ENCODE measurements around the gene DEAF1. TPM values are rescaled to one million over a fixed set of nuclear protein-coding genes. Genes with fewer than 3 reads are reported as not detected.
A peak's percentile ranks its signal among the peaks of the same experiment; 100 is the strongest.

DEAF1 gene
- total RNA-seq, 1 donor from 2014 or later = 39.8 TPM

DNA sequence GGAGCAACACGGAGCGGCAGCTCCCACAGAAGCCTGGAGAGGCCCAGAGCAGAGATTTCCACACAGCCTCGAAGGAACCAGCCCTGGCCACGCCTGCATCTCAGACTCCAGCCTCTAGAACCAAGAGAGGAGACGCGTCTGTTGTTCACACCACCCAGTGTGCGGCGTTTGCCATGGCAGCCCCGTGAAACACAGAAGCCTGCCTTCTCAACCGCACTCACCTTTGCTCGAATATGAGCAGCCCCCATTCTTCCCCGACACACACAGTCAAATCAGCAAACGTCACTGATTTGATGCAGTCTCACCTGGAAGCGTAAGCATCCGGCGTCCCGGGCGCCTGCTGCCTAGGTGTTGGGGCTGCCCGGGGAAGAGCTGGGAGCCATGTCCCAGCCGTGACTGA, 38.0 kb upstream of the DEAF1 start:
- no peaks in the 10 kb centered on the region for H3K9me3 Mint-ChIP-seq
- POLR2A ChIA-PET = no interaction called here
- H3K36me3 Mint-ChIP-seq (ENCODE audit: low read depth) = no peaks in the 10 kb centered on the region
- TF ChIP-seq, protein P1, sequence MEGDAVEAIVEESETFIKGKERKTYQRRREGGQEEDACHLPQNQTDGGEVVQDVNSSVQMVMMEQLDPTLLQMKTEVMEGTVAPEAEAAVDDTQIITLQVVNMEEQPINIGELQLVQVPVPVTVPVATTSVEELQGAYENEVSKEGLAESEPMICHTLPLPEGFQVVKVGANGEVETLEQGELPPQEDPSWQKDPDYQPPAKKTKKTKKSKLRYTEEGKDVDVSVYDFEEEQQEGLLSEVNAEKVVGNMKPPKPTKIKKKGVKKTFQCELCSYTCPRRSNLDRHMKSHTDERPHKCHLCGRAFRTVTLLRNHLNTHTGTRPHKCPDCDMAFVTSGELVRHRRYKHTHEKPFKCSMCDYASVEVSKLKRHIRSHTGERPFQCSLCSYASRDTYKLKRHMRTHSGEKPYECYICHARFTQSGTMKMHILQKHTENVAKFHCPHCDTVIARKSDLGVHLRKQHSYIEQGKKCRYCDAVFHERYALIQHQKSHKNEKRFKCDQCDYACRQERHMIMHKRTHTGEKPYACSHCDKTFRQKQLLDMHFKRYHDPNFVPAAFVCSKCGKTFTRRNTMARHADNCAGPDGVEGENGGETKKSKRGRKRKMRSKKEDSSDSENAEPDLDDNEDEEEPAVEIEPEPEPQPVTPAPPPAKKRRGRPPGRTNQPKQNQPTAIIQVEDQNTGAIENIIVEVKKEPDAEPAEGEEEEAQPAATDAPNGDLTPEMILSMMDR (IDR thresholded peaks at IDR 0.05) = no peak
- intact Hi-C loops (cut with micrococcal nuclease) = no loop called here
- no peak overlapping the region for H3K4me3 Mint-ChIP-seq
- H3K4me1 Mint-ChIP-seq = peaks cover 10% of the 10 kb centered on the region
- peaks cover 16% of the 10 kb centered on the region for H3K27me3 Mint-ChIP-seq
- no peak overlapping the region for H3K27ac Mint-ChIP-seq
- DNase-seq = no peak
- ATAC-seq (ENCODE audit: low read depth) = no peak
- CTCF ChIA-PET = no interaction called here

DNA sequence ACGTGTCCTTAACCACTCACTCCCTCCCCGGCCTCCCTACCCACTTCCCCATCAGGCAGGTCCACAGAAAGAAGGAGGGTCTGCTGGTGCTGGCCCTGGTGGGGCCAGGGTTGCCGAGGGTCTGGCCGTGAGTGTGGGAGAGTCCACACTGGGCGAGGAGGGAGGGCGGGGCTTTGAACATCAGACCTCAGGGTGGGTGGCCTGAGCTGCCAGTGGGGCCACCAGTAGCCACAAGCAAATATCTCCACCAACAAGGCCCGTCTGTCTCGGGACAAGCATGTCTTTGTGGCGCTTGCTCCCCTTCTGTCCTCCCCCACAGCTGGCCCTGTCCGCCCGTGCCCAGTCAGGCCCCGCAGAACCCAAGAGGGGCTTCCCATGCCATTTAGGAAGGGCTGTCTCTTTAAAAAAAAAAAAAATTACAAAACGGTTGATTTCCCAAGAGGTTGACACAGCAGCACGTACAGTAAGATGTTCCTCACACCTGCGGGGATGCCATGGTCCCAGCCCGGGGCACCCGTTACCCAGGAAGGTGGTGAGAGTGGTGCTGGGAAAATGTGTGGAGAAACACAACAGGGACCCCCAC, 34.6 kb upstream of the DEAF1 start:
- Mint-ChIP-seq H3K27ac (no peak overlapping the region), H3K4me1 (peaks cover 4% of the 10 kb centered on the region)
- POLR2A ChIA-PET = no interaction called here

GRCh38 chr11:728901-729491, 34.0 kb upstream of the DEAF1 start:
- peaks cover 4% of the 10 kb centered on the region for H3K27me3 Mint-ChIP-seq
- no peak overlapping the region for H3K27ac Mint-ChIP-seq
- no peak overlapping the region for H3K4me3 Mint-ChIP-seq
- intact Hi-C loops (cut with micrococcal nuclease) = loop anchor here (1.0 to 5.0 kb wide), 5 partner anchors 18 to 174 kb away; partner anchors contain the start of genes IRF7 and TALDO1
- H3K4me1 Mint-ChIP-seq = peaks cover 4% of the 10 kb centered on the region
- ATAC-seq (ENCODE audit: low read depth) = no peak
- ChIA-PET CTCF (interaction anchor here (0.8 to 8.8 kb wide), 3 partner anchors 19 to 74 kb away, joined by 3 to 70 read pairs (median 7); partner anchors contain the start of genes DEAF1, TALDO1 and TMEM80), POLR2A (interaction anchor here (2.0 kb wide), 1 partner anchor 33 kb away, joined by 5 read pairs; the partner anchor contains the start of gene TMEM80)
- TF ChIP-seq, protein P1 (IDR thresholded peaks at IDR 0.05) = no peak
- DNase-seq = no peak
- H3K9me3 Mint-ChIP-seq = no peaks in the 10 kb centered on the region
- H3K36me3 Mint-ChIP-seq (ENCODE audit: low read depth) = no peaks in the 10 kb centered on the region

More for the DNA sequence above, 34.6 kb upstream of the DEAF1 start:
- intact Hi-C loops (cut with micrococcal nuclease) = loop anchor here (2.0 to 5.0 kb wide), 2 partner anchors 17 to 112 kb away; partner anchors contain the start of genes IRF7 and TALDO1
- Mint-ChIP-seq H3K27me3 (peaks cover 4% of the 10 kb centered on the region), H3K9me3 (no peaks in the 10 kb centered on the region), H3K36me3 (ENCODE audit: low read depth) (no peaks in the 10 kb centered on the region), H3K4me3 (no peak overlapping the region)
- no peak for ATAC-seq (ENCODE audit: low read depth)
- CTCF ChIA-PET = no interaction called here
- TF ChIP-seq, protein P1 (IDR thresholded peaks at IDR 0.05) = no peak
- DNase-seq = no peak

DNA sequence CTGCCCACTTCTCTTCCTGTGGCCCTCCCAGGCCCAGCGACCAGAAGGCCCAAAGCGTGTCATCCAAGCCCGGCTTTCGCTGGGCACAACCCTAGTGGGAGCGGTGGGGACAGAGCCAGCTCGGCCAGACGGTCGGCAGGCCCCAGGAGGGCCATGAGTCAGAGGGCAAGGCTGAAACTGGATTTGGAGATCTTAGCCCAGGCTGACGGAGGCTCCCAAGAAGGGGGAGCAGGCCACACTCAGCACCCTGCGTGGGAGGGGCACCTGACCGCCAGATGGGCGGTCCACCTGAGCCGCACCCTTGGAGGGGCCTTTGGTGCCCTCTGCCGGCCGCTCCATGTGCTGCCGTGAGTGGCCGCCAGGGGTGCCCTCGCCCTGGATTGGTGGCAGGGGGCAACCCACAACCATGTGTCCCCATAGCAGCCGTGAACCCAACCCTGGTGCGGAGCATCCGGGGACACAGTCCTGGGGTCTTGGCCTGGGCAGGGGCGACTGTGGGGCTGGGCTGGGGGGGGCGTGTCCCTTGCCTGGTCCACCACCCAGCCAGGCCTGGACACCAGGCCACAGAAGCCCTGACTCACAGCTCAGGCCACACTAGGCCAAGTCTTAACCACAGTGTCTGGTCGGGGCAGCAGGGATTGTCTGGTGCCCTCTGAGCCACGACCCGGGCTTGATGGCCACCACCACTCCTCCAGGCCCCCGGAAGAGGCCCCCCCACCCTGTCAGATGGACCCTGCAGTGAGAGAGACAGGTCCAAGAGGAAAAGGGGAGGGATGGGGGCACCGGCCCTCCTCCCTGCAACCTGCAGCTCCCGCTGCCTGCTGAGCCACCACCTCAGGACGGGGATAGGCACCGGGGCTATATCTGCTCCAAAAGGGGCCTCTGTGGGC, 33.1 kb upstream of the DEAF1 start:
- TF ChIP-seq, protein P1 (IDR thresholded peaks at IDR 0.05) = peak; percentile 91
- Mint-ChIP-seq H3K27me3 (peaks cover 5% of the 10 kb centered on the region), H3K4me3 (no peak overlapping the region), H3K27ac (no peak overlapping the region), H3K4me1 (peaks cover 8% of the 10 kb centered on the region), H3K9me3 (no peaks in the 10 kb centered on the region), H3K36me3 (ENCODE audit: low read depth) (no peaks in the 10 kb centered on the region)
- ATAC-seq (ENCODE audit: low read depth) (peak; percentile 85), DNase-seq (peak; percentile 79)
- intact Hi-C loops (cut with micrococcal nuclease) = loop anchor here (1.0 to 5.0 kb wide), 5 partner anchors 19 to 173 kb away; partner anchors contain the start of genes IRF7 and TALDO1
- ChIA-PET CTCF (interaction anchor here (0.8 to 8.8 kb wide), 6 partner anchors 20 to 77 kb away, joined by 3 to 70 read pairs (median 5); partner anchors contain the start of genes DEAF1, TALDO1 and TMEM80), POLR2A (interaction anchor here (2.0 kb wide), 1 partner anchor 32 kb away, joined by 5 read pairs; the partner anchor contains the start of gene TMEM80)

All from activated B cell treated with CpG ODN at 0.5 μM for 24 hours (primary cell).